Astrocyte (in vitro differentiated cells and primary cell): ENCODE results near the gene TENM3. TPM values are rescaled to one million over a fixed set of nuclear protein-coding genes. Genes with fewer than 3 reads are reported as not detected.

Experiments used
- DNase-seq: peaks from one replicate; pipeline ENCODE4 v3.0.0-alpha.2; 2010; ENCODE audit warnings: low read depth
- FAIRE-seq: peaks from 2 replicates; lab custom pipeline; 2011; peaks lifted over from hg19 to GRCh38; lab: Jason Lieb, UNC
- H2AFZ ChIP-seq: 2 replicates; pipeline ENCODE4 v1.6.0; 2012; ENCODE audit warnings: low read depth, low read length, inconsistent platforms
- H3K27ac ChIP-seq: 2 replicates; pipeline ENCODE4 v1.5.1; 2011; ENCODE audit warnings: low read depth, low read length, inconsistent platforms
- H3K27me3 ChIP-seq: 2 replicates; pipeline ENCODE4 v1.6.0; 2011; ENCODE audit warnings: low read length, inconsistent platforms; ENCODE audit not compliant: insufficient read depth
- H3K36me3 ChIP-seq: 2 replicates; pipeline ENCODE4 v1.5.1; 2011; ENCODE audit warnings: low read length, inconsistent platforms; ENCODE audit not compliant: insufficient read depth
- H3K4me1 ChIP-seq: 2 replicates; pipeline ENCODE4 v1.5.1; 2011; ENCODE audit warnings: low read length, inconsistent platforms; ENCODE audit not compliant: insufficient read depth
- H3K4me2 ChIP-seq: 2 replicates; pipeline ENCODE4 v1.6.0; 2012; ENCODE audit warnings: low read length, inconsistent platforms
- H3K4me3 ChIP-seq: 2 replicates; pipeline ENCODE4 v1.5.1; 2011; ENCODE audit warnings: low read depth, mild to moderate bottlenecking, low read length, inconsistent platforms; ENCODE audit not compliant: insufficient read depth
- H3K79me2 ChIP-seq: 2 replicates; pipeline ENCODE4 v1.6.0; 2012; ENCODE audit warnings: mild to moderate bottlenecking, low read length, inconsistent platforms; ENCODE audit not compliant: insufficient read depth
- H3K9ac ChIP-seq: 2 replicates; pipeline ENCODE4 v1.6.0; 2012; ENCODE audit warnings: mild to moderate bottlenecking, low read length, inconsistent platforms
- H3K9me3 ChIP-seq: 2 replicates; pipeline ENCODE4 v1.5.1; 2012; ENCODE audit warnings: low read depth, mild to moderate bottlenecking, low read length, inconsistent platforms; ENCODE audit not compliant: insufficient read depth
- H4K20me1 ChIP-seq: 2 replicates; pipeline ENCODE4 v1.6.0; 2012; ENCODE audit warnings: low read length, inconsistent platforms; ENCODE audit not compliant: insufficient read depth
- H3K27ac Mint-ChIP-seq: one replicate; pipeline ENCODE4 v1.8.0; 2021; ENCODE audit warnings: mild to moderate bottlenecking, mixed read lengths; ENCODE audit not compliant: unreplicated experiment
- H3K27me3 Mint-ChIP-seq: one replicate; pipeline ENCODE4 v1.8.0; 2021; ENCODE audit warnings: low read depth, mixed read lengths; ENCODE audit not compliant: unreplicated experiment
- H3K36me3 Mint-ChIP-seq: one replicate; pipeline ENCODE4 v1.8.0; 2021; ENCODE audit warnings: low read depth, mixed read lengths; ENCODE audit not compliant: unreplicated experiment
- H3K4me1 Mint-ChIP-seq: one replicate; pipeline ENCODE4 v1.8.0; 2021; ENCODE audit warnings: low read depth, mixed read lengths; ENCODE audit not compliant: unreplicated experiment
- H3K4me3 Mint-ChIP-seq: one replicate; pipeline ENCODE4 v1.8.0; 2021; ENCODE audit warnings: mild to moderate bottlenecking, moderate library complexity, mixed read lengths; ENCODE audit not compliant: unreplicated experiment
- H3K9me3 Mint-ChIP-seq: one replicate; pipeline ENCODE4 v1.8.0; 2021; ENCODE audit warnings: mild to moderate bottlenecking, mixed read lengths; ENCODE audit not compliant: unreplicated experiment
- CTCF ChIP-seq: IDR thresholded peaks from 2 replicates; pipeline ENCODE4 v1.5.1; 2011; ENCODE audit warnings: low read depth, mild to moderate bottlenecking, inconsistent platforms, low read length, moderate library complexity; ENCODE audit not compliant: insufficient read depth
- EZH2 ChIP-seq: IDR thresholded peaks from 2 replicates; pipeline ENCODE4 v1.6.1; 2012; ENCODE audit warnings: mild to moderate bottlenecking, low read length, inconsistent platforms; ENCODE audit not compliant: insufficient read depth
- total RNA-seq: library from RNA; stranded (reverse); gene quantifications from 2 replicates; pipeline ENCODE4 v1.2.1, GENCODE V29; 2021

The TENM3 gene
- total RNA-seq, 1 donor from 2014 or later: 127 TPM

GRCh38 chr4:182697094-182697493 is 453.9 kb downstream of the TENM3 start:
- FAIRE-seq (no peak), DNase-seq (no peak)
- H3K9me3 ChIP-seq: no peaks in the 10 kb centered on the region
- H2AFZ ChIP-seq: no peak overlapping the region
- no peaks in the 10 kb centered on the region for H4K20me1 ChIP-seq
- TF ChIP-seq EZH2 (no peak), CTCF (no peak)
- H3K9me3 Mint-ChIP-seq: no peaks in the 10 kb centered on the region
- no peak overlapping the region for H3K27ac ChIP-seq
- H3K27ac Mint-ChIP-seq: no peak overlapping the region
- no peaks in the 10 kb centered on the region for H3K4me1 Mint-ChIP-seq
- H3K36me3 Mint-ChIP-seq: peaks cover 6% of the 10 kb centered on the region
- H3K4me3 Mint-ChIP-seq: no peak overlapping the region
- no peak overlapping the region for H3K4me3 ChIP-seq
- H3K36me3 ChIP-seq: peaks cover 5% of the 10 kb centered on the region
- no peak overlapping the region for H3K4me2 ChIP-seq
- no peaks in the 10 kb centered on the region for H3K79me2 ChIP-seq
- no peaks in the 10 kb centered on the region for H3K27me3 Mint-ChIP-seq
- H3K4me1 ChIP-seq: no peaks in the 10 kb centered on the region
- H3K9ac ChIP-seq: no peak overlapping the region
- no peaks in the 10 kb centered on the region for H3K27me3 ChIP-seq

GRCh38 chr4:182698212-182698611 is 455.0 kb downstream of the TENM3 start:
- Mint-ChIP-seq H3K4me3 (no peak overlapping the region), H3K27ac (no peak overlapping the region), H3K4me1 (no peaks in the 10 kb centered on the region), H3K9me3 (no peaks in the 10 kb centered on the region), H3K36me3 (peaks cover 3% of the 10 kb centered on the region), H3K27me3 (no peaks in the 10 kb centered on the region)
- DNase-seq (peak; percentile 12), FAIRE-seq (no peak)
- Histone ChIP-seq H3K27ac (no peak overlapping the region), H3K9me3 (no peaks in the 10 kb centered on the region), H4K20me1 (no peaks in the 10 kb centered on the region), H3K4me3 (no peak overlapping the region), H3K27me3 (no peaks in the 10 kb centered on the region), H3K4me2 (no peak overlapping the region), H3K79me2 (no peaks in the 10 kb centered on the region), H2AFZ (no peak overlapping the region), H3K4me1 (no peaks in the 10 kb centered on the region), H3K36me3 (peaks cover 5% of the 10 kb centered on the region), H3K9ac (no peak overlapping the region)
- TF ChIP-seq CTCF (no peak), EZH2 (no peak)

- TF ChIP-seq EZH2 (no peak), CTCF (no peak)
- no peaks in the 10 kb centered on the region for H3K4me1 Mint-ChIP-seq
- Histone ChIP-seq H3K36me3 (peaks cover 5% of the 10 kb centered on the region), H3K9ac (no peak overlapping the region), H2AFZ (no peak overlapping the region), H3K9me3 (no peaks in the 10 kb centered on the region), H3K4me2 (no peak overlapping the region), H3K4me3 (no peak overlapping the region), H3K4me1 (no peaks in the 10 kb centered on the region), H4K20me1 (no peaks in the 10 kb centered on the region), H3K27me3 (no peaks in the 10 kb centered on the region), H3K27ac (no peak overlapping the region), H3K79me2 (no peaks in the 10 kb centered on the region)
- FAIRE-seq: no peak
- peaks cover 3% of the 10 kb centered on the region for H3K36me3 Mint-ChIP-seq
- no peaks in the 10 kb centered on the region for H3K9me3 Mint-ChIP-seq
- no peak for DNase-seq
- H3K4me3 Mint-ChIP-seq: no peak overlapping the region
- no peak overlapping the region for H3K27ac Mint-ChIP-seq
- no peaks in the 10 kb centered on the region for H3K27me3 Mint-ChIP-seq
Observed at GRCh38 chr4:182699201-182699600, 456.0 kb downstream of the TENM3 start.
